GM20431 (cell line): ENCODE data around the gene TNIP1.

Source experiments
- in situ Hi-C: fragments of 300-500 bp; cut with MseI, MboI; formaldehyde crosslinking; loops from one replicate; pipeline ENCODE4 v1.15.0; 2020; ENCODE audit warnings: low sequenced_read_pairs; ENCODE audit not compliant: unreplicated experiment

The TNIP1 gene

DNA sequence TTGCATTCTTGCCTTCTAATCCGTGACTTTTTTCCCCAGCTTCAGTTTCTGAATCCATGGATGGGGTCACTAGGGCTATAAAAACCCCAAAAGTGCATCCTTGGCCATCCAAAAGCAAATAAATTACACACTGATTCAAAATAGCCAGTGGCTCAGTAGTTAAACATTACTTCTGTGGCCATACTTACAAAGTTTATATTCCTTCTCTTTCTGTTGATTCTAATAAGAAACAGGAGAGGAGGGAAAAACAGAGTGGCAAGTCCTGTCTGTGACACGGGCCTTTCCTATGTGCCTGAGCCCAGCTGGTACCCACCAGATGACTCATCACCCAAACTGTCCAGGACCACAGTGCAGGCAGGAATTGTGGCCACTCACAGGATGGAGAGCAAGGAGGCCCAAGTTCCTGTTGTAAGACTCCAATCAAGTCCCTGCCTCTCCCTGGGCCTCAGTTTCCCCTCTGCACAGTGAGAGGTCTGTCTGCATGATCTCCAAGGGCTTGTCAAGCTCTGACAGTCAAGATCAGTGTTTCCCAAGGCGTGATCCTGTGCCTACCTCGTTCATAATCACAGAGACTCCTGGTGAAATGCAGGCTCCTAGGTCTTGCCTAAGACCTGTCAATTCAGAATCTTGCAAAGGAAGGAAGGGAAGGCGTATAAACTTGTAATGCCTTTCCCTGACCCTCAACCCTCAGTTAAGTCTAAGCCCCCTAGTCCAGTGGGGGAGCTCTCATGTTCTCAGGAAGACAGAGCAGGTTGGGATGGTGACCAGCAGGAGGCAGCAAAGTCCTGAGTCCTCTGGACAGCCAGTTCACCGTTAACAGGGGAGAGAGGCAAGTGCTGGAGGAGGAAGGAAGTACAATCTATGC is 29.5 kb downstream of the TNIP1 start:
- in situ Hi-C loops = loop anchor here (10.0 kb wide), 1 partner anchor 64 kb away; no protein-coding TSS in a partner anchor

DNA sequence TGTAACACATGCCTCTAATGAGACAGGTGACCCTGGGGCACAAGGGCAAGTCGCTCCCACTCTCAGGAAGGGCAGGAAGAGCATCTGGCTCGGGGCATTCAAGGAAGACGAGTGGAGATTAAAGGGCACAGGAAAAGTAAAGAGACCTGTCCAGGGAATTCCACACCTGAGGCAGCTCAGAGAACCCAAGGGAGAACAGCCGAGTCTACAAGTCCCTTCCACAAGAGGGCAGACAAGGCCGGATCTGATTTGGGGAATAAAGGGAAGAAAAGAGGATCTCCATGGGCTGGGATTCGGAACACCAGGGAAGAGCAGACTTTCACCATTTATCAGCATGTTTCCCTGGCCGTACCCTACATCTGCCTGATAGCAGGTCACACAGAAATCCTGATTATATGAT is 32.3 kb downstream of the TNIP1 start:
- in situ Hi-C loops = no loop called here

- in situ Hi-C loops = no loop called here
Observed at GRCh38 chr5:151047814-151048425, 32.9 kb downstream of the TNIP1 start.

DNA sequence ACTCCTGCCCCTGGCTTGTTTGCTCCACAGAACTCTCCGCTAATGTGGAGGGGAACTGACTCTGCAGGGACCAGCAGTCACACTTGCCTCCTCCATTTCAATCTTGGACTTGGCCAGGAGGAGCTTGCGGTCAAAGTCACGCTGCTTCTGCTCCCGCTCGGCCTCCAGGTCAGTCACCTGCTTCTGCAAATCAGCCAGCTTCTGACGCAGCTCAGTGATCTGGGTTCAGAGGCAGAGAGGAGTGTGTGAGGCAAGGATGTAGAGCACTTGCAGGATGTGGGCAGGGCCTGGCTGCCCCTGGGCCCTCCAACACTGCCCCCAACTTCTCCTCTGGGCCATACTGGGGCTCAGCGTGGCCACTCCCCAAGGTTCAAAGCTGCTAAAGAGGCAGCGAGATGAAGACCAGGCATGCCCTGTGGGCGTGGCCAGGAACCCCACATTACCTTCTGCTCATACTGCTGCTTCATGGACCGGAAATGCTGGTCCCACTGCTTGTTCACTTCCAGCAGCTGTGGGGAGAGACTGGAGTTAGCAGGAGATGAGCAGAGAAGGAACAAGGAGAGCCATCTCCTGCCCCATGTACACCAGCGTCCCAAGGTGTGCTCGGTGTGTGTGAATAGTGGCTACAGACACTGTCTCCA is 38.3 kb downstream of the TNIP1 start:
- in situ Hi-C loops = no loop called here

DNA sequence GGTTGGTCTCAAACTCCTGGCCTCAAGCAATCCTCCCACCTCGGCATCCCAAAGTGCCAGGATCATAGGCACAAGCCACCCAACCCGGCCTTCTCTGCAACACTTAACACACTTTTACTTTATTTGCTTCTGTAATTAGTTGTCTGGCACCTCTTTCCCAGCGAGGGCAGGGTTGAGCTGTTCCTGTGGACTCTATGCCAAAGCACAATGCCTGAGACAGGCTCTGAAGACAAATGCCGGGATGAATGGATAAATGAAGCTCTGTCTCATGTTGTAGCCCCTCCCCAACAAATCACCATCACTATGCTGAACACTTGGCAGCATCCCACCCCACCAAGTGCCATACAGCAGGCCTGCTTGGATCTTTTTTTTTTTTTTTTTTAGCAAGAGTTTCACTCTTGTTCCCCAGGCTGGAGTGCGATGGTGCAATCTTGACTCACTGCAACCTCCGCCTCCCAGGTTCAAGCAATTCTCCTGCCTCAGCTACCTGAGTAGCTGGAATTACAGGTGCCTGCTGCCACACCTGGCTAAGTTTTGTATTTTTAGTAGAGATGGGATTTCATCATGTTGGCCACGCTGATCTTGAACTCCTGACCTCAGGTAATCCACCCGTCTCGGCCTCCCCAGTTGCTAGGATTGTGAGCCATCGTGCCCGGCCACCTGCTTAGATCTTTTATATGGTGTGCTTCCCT is 39.1 kb downstream of the TNIP1 start:
- in situ Hi-C loops = no loop called here

DNA sequence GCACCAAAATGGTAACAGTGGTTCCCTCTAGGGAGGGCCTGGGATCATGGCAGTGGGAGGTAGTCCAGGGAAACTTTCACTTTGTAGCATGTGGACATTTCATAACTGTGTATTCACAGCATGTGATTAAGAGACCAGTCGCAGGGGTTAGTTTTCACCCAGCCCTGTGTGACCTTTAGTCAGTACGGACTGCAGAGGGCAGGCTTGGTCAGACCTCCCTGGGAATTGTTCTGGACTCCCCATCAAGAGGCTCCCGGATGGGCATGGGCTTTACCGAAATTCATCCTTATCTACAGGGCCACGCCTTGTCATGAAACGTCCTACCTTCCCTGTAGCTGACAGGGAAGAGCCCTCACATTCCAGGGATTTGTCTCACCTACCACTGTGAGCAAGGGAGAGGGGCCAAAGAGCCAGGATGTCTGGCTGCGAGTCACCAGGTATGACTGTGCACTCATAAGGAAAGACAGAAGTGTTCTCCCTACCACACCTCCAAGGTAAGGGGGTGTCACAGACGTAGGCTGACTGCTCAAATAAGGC is 40.6 kb downstream of the TNIP1 start:
- in situ Hi-C loops = no loop called here

- in situ Hi-C loops = no loop called here
Observed at GRCh38 chr5:151039665-151040064, 41.2 kb downstream of the TNIP1 start.

DNA sequence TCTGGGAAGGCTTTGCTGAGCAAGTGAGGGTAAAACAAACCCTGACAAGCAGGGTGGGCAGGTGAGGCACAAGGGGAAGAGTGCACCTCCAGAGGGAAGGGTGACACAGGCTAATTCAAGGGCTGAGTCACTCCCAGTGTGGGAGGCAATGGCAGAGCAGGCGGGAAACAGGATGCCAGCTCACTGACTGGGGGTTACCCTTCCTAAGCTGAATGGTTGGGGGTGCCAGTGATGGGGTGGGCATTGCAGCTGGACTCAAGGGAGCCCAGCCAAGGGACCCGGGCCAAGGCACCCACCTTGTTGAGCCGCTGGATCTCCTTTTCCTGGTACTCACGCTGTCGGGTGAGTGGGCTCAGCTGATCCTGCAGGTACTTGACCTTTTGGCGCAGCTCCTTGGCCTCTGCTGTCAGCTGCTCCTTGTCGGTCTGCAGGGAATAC is 42.0 kb downstream of the TNIP1 start:
- in situ Hi-C loops = no loop called here

GRCh38 chr5:151038412-151038745 is 42.5 kb downstream of the TNIP1 start:
- in situ Hi-C loops = no loop called here

DNA sequence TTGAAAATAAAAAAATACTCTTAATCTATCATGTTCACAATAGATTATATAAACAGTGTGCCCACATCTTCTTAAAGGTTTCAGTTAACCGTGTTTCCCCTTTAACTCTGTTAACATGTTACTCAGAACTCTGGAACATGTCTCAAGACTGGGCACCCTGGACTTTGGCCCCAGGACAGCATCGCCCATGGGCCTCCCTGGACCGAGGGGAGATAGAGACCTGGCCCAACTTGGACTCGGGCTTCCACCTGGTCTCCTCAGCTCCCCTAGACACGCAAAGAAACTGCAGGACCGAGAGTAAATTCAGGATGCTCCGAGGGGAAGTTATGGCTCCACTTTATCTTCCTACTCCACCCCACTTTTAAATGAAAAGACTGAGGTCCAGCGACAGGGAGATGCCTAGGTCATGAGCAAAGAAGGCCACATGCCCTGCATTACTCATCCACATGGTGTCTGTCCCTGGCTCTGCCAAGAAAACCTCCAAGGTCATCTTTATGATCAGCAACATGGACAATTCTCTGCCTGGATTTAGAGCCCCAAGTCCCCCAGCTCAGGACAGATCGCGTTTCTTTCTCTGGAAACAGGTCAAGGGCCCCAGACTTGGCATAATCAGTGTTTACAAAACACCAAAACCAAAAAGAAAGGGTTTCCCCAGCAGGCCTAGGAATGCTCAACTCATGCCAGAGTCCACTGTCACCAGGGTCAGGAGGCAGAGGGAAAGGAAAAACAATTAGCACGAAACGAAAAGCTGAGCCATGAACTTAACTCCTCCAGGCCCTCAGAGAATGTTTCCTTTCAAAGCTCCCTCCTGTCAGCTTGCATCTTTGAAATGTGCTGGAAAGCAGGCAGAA is 43.0 kb downstream of the TNIP1 start:
- in situ Hi-C loops = no loop called here

DNA sequence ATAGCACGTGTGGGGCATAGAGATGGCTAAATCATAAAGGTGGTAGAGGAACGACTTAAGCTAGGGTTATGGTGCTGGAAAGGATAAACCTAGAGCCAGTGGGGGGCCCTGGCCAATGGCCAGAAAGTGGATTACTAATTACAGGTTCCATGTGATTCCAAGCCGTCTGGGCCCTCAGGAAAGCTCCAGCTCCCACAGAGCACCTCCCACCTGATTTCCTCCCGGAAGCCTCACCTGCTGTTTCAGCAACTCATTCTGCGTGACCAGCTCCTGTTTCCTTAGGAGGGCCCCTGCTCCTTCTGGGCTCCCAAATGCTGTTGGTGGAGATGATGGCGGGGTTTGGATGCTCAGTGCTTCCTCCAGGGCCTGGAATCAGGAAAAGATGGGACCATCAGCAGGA is 44.3 kb downstream of the TNIP1 start:
- in situ Hi-C loops = no loop called here

- in situ Hi-C loops = no loop called here
Observed at GRCh38 chr5:151034422-151035379, 46.1 kb downstream of the TNIP1 start.

DNA sequence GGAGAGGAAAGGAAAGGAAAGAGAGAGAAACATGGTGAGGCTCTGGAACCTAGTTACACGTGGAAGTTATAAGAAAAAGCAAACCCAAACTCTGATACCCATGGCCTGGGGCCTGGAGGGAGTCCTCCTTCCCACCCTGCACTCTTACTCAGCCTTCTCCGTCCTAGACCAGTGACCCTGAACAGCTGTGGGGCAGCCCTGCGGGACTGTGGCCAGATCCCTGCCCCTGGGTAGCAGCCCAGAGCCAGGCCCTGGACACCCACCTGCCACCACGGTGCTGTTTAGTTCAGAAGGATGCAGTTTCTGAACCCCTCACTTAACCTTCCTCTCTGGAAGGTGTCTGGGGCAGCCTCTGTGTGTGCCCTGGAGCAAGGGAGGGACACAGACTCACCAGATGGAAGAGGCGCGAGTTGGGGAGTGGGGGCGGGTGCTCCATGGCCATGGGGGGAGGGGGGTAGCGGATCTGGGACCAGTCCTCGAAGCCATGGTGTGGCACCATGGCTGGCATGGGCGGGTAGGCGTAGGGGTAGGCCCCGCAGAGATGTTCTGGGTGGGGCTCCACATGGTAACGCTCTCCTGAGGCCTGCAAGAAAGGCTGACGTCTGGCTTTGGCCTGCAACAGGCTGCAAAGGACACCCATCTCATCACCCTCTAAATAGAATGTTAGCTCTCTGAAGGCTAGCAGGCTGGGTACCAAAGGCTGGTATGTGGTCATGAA is 47.5 kb downstream of the TNIP1 start:
- in situ Hi-C loops = no loop called here

DNA sequence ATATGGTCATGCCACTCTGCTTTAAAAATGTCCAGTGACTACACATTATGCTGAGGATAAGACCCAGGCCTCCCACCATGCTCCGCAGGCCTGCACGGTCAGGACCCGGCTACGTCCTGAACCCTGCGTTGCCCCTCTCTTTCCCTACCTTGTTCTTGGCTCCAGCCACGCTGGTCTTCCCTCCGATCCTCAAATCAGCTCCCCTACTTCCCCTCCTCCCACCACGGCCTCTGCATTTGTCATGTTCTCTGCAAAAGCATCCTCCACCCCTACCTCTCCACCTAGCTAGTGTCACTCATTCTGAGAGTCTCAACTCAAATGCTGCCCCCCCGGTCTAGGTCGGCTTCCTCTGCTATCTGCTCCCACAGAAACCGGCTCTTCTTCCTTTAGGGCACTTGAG is 49.3 kb downstream of the TNIP1 start:
- in situ Hi-C loops = no loop called here

DNA sequence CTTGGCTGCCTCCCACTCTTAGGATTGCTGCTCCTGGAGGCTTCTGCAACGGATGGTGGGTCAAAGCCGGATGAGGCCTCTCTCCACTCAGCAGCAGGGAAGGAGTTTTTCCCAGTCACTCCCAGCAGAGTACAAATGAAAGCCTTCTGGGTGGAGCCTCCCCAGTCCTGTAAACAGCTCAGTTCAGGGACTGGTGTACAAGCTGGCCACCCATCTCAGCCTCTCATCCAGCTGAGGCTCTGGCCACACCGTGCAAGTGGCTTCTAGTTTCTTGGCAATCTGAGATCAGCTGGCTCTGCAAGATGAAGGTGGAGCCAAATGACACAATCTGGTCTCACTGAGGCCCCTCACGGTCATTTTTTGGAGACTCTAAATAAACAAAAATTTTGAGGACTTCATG is 50.5 kb downstream of the TNIP1 start:
- in situ Hi-C loops = no loop called here

DNA sequence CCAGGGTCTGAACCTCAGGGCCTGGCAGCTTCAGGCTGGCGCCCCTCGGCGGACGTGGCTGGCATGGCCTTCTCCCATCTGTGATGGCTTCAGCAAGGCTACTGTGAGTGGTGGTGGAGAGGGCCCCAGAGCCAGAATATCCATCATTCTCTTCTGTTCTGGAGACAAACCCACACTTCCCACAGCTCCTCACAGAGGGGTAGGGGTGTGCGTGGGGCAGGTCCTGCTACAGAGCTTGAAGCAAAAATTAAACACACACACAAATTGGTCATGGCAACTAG is 50.8 kb downstream of the TNIP1 start:
- in situ Hi-C loops = no loop called here

GRCh38 chr5:151029179-151030055 is 51.4 kb downstream of the TNIP1 start:
- in situ Hi-C loops = no loop called here
